ENCODE measurements around the gene SURF4. TPM values are rescaled to one million over a fixed set of nuclear protein-coding genes. Genes with fewer than 3 reads are reported as not detected.
A peak's percentile ranks its signal among the peaks of the same experiment; 100 is the strongest.

SURF4 gene
- total and polyA plus RNA-seq, 4 donors: 142 to 386 (median 217) TPM

DNA sequence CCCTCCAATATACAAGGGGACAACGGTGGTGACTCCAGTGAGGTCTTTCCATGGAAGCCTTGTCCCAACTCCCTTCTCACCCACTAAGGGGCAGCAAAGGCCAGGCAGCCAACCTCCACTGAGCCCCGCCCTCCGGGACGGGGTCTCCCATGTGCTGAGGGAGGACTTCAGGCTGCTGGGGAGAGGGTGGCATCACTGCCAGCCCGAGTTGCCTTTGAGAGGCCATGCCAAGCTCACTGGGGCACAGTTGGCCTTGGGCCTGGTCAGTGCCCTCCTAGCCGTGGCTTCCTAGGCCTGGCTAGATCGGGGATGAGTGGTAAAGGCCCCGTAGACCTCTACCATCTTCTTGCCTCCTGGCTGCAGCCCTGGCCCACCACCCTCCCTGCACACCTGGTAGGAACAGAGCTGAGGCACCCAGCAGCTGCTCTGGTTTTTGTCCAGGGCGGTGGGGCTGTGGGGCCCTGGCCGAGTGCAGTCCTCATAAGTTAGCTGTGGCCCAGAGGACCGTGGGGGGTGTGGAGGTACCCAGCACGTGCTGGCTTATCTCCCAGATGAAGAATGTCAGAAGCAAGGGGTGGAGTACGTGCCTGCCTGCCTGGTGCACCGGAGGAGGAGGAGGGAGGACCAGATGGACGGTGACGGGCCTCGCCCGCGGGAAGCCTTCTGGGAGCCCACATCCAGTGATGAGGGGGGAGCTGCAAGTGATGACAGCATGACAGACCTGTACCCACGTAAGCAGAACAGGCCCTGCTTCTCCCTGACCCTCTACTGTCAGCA lies 16.3 kb downstream of the SURF4 start:
- peak; percentile 57 for DNase-seq (ENCODE audit: low spot score)
- no peak overlapping the region for H3K27ac ChIP-seq (ENCODE audit: low read depth in 1 of 2, low read length in 2 of 2)
- WGBS: 65% methylated on average over 20 of the region's 20 CpGs
- H3K27me3 ChIP-seq (ENCODE audit: control insufficient read depth in 4 of 4, insufficient read depth in 4 of 4, low read length in 3 of 4): no peaks in the 10 kb centered on the region
- H3K9ac ChIP-seq (ENCODE audit: low read depth in 1 of 2, low read length in 2 of 2): no peak overlapping the region
- H3K9me3 ChIP-seq (ENCODE audit: control insufficient read depth in 4 of 4, low read length in 3 of 4): no peaks in the 10 kb centered on the region
- peaks cover 16 to 43% (median 37%) of the 10 kb centered on the region in 4 donors for H3K36me3 ChIP-seq (ENCODE audit: control insufficient read depth in 4 of 4, insufficient read depth in 3 of 4, low read depth in 1 of 4, low read length in 3 of 4)
- no peak overlapping the region for H3K4me3 ChIP-seq (ENCODE audit: low read depth in 1 of 3, low read length in 3 of 3)
- TF ChIP-seq HNF4G (IDR thresholded peaks at IDR 0.05) (no peak), EGR1 (IDR thresholded peaks at IDR 0.05; ENCODE audit: low read depth in 2 of 2) (no peak), FOXA1 (IDR thresholded peaks at IDR 0.05) (no peak), YY1 (IDR thresholded peaks at IDR 0.05) (no peak), RAD21 (IDR thresholded peaks at IDR 0.05) (peak; percentile 69 to 81), RXRA (IDR thresholded peaks at IDR 0.05) (no peak), GABPA (IDR thresholded peaks at IDR 0.05 in 1 of 2, conservative IDR thresholded peaks at IDR 0.05 in 1 of 2) (no peak), JUND (IDR thresholded peaks at IDR 0.05) (no peak), SP1 (IDR thresholded peaks at IDR 0.05) (no peak)
- TF ChIP-seq, protein P1, sequence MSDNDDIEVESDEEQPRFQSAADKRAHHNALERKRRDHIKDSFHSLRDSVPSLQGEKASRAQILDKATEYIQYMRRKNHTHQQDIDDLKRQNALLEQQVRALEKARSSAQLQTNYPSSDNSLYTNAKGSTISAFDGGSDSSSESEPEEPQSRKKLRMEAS (IDR thresholded peaks at IDR 0.05): no peak
- TF ChIP-seq, protein P2, sequence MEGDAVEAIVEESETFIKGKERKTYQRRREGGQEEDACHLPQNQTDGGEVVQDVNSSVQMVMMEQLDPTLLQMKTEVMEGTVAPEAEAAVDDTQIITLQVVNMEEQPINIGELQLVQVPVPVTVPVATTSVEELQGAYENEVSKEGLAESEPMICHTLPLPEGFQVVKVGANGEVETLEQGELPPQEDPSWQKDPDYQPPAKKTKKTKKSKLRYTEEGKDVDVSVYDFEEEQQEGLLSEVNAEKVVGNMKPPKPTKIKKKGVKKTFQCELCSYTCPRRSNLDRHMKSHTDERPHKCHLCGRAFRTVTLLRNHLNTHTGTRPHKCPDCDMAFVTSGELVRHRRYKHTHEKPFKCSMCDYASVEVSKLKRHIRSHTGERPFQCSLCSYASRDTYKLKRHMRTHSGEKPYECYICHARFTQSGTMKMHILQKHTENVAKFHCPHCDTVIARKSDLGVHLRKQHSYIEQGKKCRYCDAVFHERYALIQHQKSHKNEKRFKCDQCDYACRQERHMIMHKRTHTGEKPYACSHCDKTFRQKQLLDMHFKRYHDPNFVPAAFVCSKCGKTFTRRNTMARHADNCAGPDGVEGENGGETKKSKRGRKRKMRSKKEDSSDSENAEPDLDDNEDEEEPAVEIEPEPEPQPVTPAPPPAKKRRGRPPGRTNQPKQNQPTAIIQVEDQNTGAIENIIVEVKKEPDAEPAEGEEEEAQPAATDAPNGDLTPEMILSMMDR (IDR thresholded peaks at IDR 0.05; ENCODE audit: low read depth, low read length, missing input control): peak; percentile 40
- TF ChIP-seq, protein P3, sequence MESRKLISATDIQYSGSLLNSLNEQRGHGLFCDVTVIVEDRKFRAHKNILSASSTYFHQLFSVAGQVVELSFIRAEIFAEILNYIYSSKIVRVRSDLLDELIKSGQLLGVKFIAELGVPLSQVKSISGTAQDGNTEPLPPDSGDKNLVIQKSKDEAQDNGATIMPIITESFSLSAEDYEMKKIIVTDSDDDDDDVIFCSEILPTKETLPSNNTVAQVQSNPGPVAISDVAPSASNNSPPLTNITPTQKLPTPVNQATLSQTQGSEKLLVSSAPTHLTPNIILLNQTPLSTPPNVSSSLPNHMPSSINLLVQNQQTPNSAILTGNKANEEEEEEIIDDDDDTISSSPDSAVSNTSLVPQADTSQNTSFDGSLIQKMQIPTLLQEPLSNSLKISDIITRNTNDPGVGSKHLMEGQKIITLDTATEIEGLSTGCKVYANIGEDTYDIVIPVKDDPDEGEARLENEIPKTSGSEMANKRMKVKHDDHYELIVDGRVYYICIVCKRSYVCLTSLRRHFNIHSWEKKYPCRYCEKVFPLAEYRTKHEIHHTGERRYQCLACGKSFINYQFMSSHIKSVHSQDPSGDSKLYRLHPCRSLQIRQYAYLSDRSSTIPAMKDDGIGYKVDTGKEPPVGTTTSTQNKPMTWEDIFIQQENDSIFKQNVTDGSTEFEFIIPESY (IDR thresholded peaks at IDR 0.05): no peak
- H3K4me1 ChIP-seq (ENCODE audit: control insufficient read depth in 4 of 4, insufficient read depth in 4 of 4, low read length in 3 of 4): peaks cover 9 to 50% (median 31%) of the 10 kb centered on the region in 4 donors

DNA sequence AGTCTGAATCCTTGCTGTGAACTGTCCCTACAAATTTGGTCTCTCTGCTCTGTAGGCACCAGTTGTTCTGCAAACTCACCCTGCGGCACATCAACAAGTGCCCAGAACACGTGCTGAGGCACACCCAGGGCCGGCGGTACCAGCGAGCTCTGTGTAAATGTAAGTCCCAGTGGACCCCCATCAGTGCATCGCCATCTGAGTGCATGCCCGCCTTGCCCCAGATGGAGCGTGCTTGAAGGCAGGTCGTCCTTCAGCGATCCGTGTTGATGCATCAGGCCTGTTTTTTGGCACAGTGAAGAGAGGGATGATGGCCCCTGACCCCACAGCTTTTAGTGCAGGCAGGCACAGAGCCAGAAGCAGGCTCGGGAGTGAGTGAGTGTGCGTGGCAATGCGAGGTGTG lies 18.2 kb downstream of the SURF4 start:
- WGBS: 85% methylated on average over 14 of the region's 14 CpGs
- H3K4me1 ChIP-seq (ENCODE audit: control insufficient read depth in 4 of 4, insufficient read depth in 4 of 4, low read length in 3 of 4): peaks cover 9 to 54% (median 32%) of the 10 kb centered on the region in 4 donors
- H3K4me3 ChIP-seq (ENCODE audit: low read depth in 1 of 3, low read length in 3 of 3): no peak overlapping the region
- H3K27me3 ChIP-seq (ENCODE audit: control insufficient read depth in 4 of 4, insufficient read depth in 4 of 4, low read length in 3 of 4): no peaks in the 10 kb centered on the region
- no peak for DNase-seq (ENCODE audit: low spot score)
- H3K36me3 ChIP-seq (ENCODE audit: control insufficient read depth in 4 of 4, insufficient read depth in 3 of 4, low read depth in 1 of 4, low read length in 3 of 4): peaks cover 8 to 37% (median 23%) of the 10 kb centered on the region in 4 donors
- no peak overlapping the region for H3K27ac ChIP-seq (ENCODE audit: low read depth in 1 of 2, low read length in 2 of 2)
- H3K9ac ChIP-seq (ENCODE audit: low read depth in 1 of 2, low read length in 2 of 2): no peak overlapping the region
- H3K9me3 ChIP-seq (ENCODE audit: control insufficient read depth in 4 of 4, low read length in 3 of 4): no peaks in the 10 kb centered on the region
- no peak for TF ChIP-seq SP1 (IDR thresholded peaks at IDR 0.05)
- no peak for TF ChIP-seq YY1 (IDR thresholded peaks at IDR 0.05)
- no peak for TF ChIP-seq RXRA (IDR thresholded peaks at IDR 0.05)
- TF ChIP-seq, protein P4, sequence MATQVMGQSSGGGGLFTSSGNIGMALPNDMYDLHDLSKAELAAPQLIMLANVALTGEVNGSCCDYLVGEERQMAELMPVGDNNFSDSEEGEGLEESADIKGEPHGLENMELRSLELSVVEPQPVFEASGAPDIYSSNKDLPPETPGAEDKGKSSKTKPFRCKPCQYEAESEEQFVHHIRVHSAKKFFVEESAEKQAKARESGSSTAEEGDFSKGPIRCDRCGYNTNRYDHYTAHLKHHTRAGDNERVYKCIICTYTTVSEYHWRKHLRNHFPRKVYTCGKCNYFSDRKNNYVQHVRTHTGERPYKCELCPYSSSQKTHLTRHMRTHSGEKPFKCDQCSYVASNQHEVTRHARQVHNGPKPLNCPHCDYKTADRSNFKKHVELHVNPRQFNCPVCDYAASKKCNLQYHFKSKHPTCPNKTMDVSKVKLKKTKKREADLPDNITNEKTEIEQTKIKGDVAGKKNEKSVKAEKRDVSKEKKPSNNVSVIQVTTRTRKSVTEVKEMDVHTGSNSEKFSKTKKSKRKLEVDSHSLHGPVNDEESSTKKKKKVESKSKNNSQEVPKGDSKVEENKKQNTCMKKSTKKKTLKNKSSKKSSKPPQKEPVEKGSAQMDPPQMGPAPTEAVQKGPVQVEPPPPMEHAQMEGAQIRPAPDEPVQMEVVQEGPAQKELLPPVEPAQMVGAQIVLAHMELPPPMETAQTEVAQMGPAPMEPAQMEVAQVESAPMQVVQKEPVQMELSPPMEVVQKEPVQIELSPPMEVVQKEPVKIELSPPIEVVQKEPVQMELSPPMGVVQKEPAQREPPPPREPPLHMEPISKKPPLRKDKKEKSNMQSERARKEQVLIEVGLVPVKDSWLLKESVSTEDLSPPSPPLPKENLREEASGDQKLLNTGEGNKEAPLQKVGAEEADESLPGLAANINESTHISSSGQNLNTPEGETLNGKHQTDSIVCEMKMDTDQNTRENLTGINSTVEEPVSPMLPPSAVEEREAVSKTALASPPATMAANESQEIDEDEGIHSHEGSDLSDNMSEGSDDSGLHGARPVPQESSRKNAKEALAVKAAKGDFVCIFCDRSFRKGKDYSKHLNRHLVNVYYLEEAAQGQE (IDR thresholded peaks at IDR 0.05): no peak
- TF ChIP-seq, protein P3 (IDR thresholded peaks at IDR 0.05): no peak
- no peak for TF ChIP-seq TAF1 (conservative IDR thresholded peaks at IDR 0.05)
- TF ChIP-seq, protein P2 (IDR thresholded peaks at IDR 0.05; ENCODE audit: low read depth, low read length, missing input control): no peak
- no peak for TF ChIP-seq EGR1 (IDR thresholded peaks at IDR 0.05; ENCODE audit: low read depth in 2 of 2)
- TF ChIP-seq, protein P1 (IDR thresholded peaks at IDR 0.05): no peak
- TF ChIP-seq FOXA2 (IDR thresholded peaks at IDR 0.05): no peak
